ENCODE data around the gene SKOR1.

- TF ChIP-seq, protein P1, sequence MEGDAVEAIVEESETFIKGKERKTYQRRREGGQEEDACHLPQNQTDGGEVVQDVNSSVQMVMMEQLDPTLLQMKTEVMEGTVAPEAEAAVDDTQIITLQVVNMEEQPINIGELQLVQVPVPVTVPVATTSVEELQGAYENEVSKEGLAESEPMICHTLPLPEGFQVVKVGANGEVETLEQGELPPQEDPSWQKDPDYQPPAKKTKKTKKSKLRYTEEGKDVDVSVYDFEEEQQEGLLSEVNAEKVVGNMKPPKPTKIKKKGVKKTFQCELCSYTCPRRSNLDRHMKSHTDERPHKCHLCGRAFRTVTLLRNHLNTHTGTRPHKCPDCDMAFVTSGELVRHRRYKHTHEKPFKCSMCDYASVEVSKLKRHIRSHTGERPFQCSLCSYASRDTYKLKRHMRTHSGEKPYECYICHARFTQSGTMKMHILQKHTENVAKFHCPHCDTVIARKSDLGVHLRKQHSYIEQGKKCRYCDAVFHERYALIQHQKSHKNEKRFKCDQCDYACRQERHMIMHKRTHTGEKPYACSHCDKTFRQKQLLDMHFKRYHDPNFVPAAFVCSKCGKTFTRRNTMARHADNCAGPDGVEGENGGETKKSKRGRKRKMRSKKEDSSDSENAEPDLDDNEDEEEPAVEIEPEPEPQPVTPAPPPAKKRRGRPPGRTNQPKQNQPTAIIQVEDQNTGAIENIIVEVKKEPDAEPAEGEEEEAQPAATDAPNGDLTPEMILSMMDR (conservative IDR thresholded peaks at IDR 0.05; ENCODE audit: low read depth, low read length) = no peak
- TF ChIP-seq POLR2A (IDR thresholded peaks at IDR 0.05; ENCODE audit: low read depth, low read length) (no peak), MXI1 (IDR thresholded peaks at IDR 0.05; ENCODE audit: borderline replicate concordance, low read depth, low read length) (no peak), NFE2L2 (IDR thresholded peaks at IDR 0.05; ENCODE audit: low read depth, low read length) (no peak), FOS (IDR thresholded peaks at IDR 0.05; ENCODE audit: low read depth, low read length) (no peak), RFX5 (IDR thresholded peaks at IDR 0.05; ENCODE audit: low read depth, low read length) (no peak), SMC3 (IDR thresholded peaks at IDR 0.05; ENCODE audit: low read depth, low read length) (no peak), MAFK (IDR thresholded peaks at IDR 0.05; ENCODE audit: low read depth, low read length) (no peak), RAD21 (IDR thresholded peaks at IDR 0.05; ENCODE audit: low read length) (no peak)
- TF ChIP-seq, protein P2, sequence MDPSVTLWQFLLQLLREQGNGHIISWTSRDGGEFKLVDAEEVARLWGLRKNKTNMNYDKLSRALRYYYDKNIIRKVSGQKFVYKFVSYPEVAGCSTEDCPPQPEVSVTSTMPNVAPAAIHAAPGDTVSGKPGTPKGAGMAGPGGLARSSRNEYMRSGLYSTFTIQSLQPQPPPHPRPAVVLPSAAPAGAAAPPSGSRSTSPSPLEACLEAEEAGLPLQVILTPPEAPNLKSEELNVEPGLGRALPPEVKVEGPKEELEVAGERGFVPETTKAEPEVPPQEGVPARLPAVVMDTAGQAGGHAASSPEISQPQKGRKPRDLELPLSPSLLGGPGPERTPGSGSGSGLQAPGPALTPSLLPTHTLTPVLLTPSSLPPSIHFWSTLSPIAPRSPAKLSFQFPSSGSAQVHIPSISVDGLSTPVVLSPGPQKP (IDR thresholded peaks at IDR 0.05; ENCODE audit: borderline replicate concordance, low read depth, low read length) = no peak
Measured at GRCh38 chr15:67781061-67781460, 44.2 kb upstream of the SKOR1 start.
